ENCODE data around the gene EYA2. TPM values are rescaled to one million over a fixed set of nuclear protein-coding genes. Genes with fewer than 3 reads are reported as not detected.

EYA2 gene
- total RNA-seq, 1 donor from 2014 or later: 8.1 TPM

GRCh38 chr20:47227119-47227518 lies 332.5 kb downstream of the EYA2 start:
- Mint-ChIP-seq H3K36me3 (peaks cover 35% of the 10 kb centered on the region), H3K9me3 (no peaks in the 10 kb centered on the region), H3K4me3 (no peak overlapping the region), H3K27me3 (no peaks in the 10 kb centered on the region), H3K27ac (no peak overlapping the region), H3K4me1 (ENCODE audit: unreplicated experiment) (peaks cover 9% of the 10 kb centered on the region)
- no peak for DNase-seq (ENCODE audit: extremely low spot score, unreplicated experiment)
- TF ChIP-seq, protein P1, sequence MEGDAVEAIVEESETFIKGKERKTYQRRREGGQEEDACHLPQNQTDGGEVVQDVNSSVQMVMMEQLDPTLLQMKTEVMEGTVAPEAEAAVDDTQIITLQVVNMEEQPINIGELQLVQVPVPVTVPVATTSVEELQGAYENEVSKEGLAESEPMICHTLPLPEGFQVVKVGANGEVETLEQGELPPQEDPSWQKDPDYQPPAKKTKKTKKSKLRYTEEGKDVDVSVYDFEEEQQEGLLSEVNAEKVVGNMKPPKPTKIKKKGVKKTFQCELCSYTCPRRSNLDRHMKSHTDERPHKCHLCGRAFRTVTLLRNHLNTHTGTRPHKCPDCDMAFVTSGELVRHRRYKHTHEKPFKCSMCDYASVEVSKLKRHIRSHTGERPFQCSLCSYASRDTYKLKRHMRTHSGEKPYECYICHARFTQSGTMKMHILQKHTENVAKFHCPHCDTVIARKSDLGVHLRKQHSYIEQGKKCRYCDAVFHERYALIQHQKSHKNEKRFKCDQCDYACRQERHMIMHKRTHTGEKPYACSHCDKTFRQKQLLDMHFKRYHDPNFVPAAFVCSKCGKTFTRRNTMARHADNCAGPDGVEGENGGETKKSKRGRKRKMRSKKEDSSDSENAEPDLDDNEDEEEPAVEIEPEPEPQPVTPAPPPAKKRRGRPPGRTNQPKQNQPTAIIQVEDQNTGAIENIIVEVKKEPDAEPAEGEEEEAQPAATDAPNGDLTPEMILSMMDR (conservative IDR thresholded peaks at IDR 0.05): no peak

- H3K27ac Mint-ChIP-seq: no peak overlapping the region
- TF ChIP-seq, protein P1 (conservative IDR thresholded peaks at IDR 0.05): no peak
- peaks cover 9% of the 10 kb centered on the region for H3K4me1 Mint-ChIP-seq (ENCODE audit: unreplicated experiment)
- H3K36me3 Mint-ChIP-seq: peaks cover 31% of the 10 kb centered on the region
- no peak overlapping the region for H3K4me3 Mint-ChIP-seq
- DNase-seq (ENCODE audit: extremely low spot score, unreplicated experiment): no peak
- H3K9me3 Mint-ChIP-seq: no peaks in the 10 kb centered on the region
- no peaks in the 10 kb centered on the region for H3K27me3 Mint-ChIP-seq
These were observed 332.9 kb downstream of the EYA2 start for GRCh38 chr20:47227576-47227975.

DNA sequence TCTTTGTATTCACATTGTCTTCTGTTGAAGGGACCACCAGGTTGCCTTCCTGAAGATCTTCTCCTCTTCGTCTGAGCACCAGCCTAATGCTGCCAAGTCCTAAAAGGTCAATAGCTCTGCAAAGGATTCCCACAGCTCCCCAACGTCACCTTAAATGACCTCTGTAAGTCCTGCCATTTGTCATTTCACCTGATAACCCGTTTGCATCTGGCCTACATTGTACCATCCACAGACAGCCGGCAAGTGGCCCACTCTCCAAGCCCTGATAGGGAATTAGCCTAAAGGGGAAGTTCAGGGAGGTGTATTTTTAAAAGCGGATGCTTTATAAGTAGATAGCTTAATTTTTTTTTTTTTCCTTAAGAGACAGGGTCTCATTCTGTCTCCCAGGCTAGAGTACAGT lies 334.0 kb downstream of the EYA2 start:
- H3K4me1 Mint-ChIP-seq (ENCODE audit: unreplicated experiment): peaks cover 9% of the 10 kb centered on the region
- H3K27ac Mint-ChIP-seq: no peak overlapping the region
- TF ChIP-seq, protein P1 (conservative IDR thresholded peaks at IDR 0.05): no peak
- no peak overlapping the region for H3K4me3 Mint-ChIP-seq
- no peak for DNase-seq (ENCODE audit: extremely low spot score, unreplicated experiment)
- H3K9me3 Mint-ChIP-seq: no peaks in the 10 kb centered on the region
- peaks cover 25% of the 10 kb centered on the region for H3K36me3 Mint-ChIP-seq
- H3K27me3 Mint-ChIP-seq: no peaks in the 10 kb centered on the region

DNA sequence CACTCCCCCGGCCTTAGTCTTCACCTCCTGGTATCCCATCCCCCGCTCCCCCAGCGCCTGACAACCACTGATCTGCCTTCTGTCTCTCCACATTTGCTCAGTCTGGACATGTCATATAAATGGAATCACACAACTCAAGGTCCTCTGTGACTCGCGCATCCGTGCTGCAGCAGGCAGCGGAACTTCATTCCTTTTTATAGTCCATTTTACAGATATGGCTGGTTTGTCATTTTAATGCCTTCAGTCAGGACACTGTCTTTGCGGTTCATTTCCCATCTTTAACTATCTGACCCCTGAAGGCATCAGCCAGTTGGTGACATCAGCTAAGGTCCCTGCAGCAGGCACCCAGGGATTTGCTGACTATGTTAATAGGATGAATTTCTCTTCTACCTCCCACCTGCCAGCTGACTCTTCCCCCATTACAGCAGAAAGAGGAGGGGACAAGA lies 336.2 kb downstream of the EYA2 start:
- Mint-ChIP-seq H3K27ac (no peak overlapping the region), H3K4me3 (no peak overlapping the region), H3K27me3 (no peaks in the 10 kb centered on the region), H3K4me1 (ENCODE audit: unreplicated experiment) (peaks cover 9% of the 10 kb centered on the region), H3K36me3 (peaks cover 21% of the 10 kb centered on the region), H3K9me3 (no peaks in the 10 kb centered on the region)
- TF ChIP-seq, protein P1 (conservative IDR thresholded peaks at IDR 0.05): no peak
- DNase-seq (ENCODE audit: extremely low spot score, unreplicated experiment): no peak

GRCh38 chr20:47231382-47232039 lies 336.9 kb downstream of the EYA2 start:
- Mint-ChIP-seq H3K36me3 (peaks cover 21% of the 10 kb centered on the region), H3K27ac (no peak overlapping the region), H3K27me3 (no peaks in the 10 kb centered on the region), H3K4me1 (ENCODE audit: unreplicated experiment) (peaks cover 9% of the 10 kb centered on the region), H3K4me3 (no peak overlapping the region), H3K9me3 (no peaks in the 10 kb centered on the region)
- TF ChIP-seq, protein P1 (conservative IDR thresholded peaks at IDR 0.05): no peak
- DNase-seq (ENCODE audit: extremely low spot score, unreplicated experiment): no peak

Measured in type B pancreatic cell (in vitro differentiated cells).